ENCODE measurements around the gene TMX1. TPM values are rescaled to one million over a fixed set of nuclear protein-coding genes. Genes with fewer than 3 reads are reported as not detected.

The TMX1 gene
- total and polyA plus RNA-seq, 2 donors (not counting 1 experiment from before 2014, with no cell fraction given), result 36.5 to 49.5 TPM

DNA sequence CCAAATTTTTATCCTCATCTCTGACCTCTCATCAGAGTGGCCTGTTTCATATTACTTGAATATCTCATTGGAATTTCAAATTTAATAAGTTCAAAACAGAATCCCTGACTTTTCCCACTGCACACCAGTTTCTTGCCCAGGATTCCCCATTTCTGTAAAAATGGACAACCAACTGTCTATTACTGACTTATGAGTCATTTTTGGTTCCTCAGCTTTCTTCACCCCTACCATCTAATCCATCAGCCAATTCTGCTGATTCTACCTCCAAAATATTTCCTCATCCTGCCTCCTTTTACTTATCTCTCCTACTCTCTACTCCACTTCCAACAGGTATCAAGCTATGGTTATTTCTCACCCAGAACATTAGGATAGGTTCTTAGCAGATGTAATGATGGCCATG, 44.2 kb downstream of the TMX1 start:
- TF ChIP-seq CTCF (conservative IDR thresholded peaks at IDR 0.05 in 1 of 2, IDR thresholded peaks at IDR 0.05 in 1 of 2; ENCODE audit: low read depth in 1 of 2, low read length in 2 of 2) (no peak), EZH2 (IDR thresholded peaks at IDR 0.05; ENCODE audit: low read length, missing control alignments) (no peak)
- no peak for DNase-seq (ENCODE audit: low read depth in 2 of 2)

GRCh38 chr14:51285120-51285519, 45.1 kb downstream of the TMX1 start:
- Histone ChIP-seq H3K4me1 (ENCODE audit: control insufficient read depth, extremely low read depth, insufficient read depth, low read length) (peaks cover 2% of the 10 kb centered on the region), H3K79me2 (ENCODE audit: control insufficient read depth, insufficient read depth, low read length) (no peaks in the 10 kb centered on the region), H3K4me2 (ENCODE audit: extremely low read depth, insufficient read depth, low read length) (no peak overlapping the region), H3K27me3 (ENCODE audit: control insufficient read depth, insufficient read depth, low read length) (no peaks in the 10 kb centered on the region), H3K36me3 (ENCODE audit: control insufficient read depth, insufficient read depth, low read length) (no peaks in the 10 kb centered on the region), H4K20me1 (ENCODE audit: control insufficient read depth, extremely low read depth, insufficient read depth, low read length) (no peaks in the 10 kb centered on the region), H3K4me3 (replicated peaks in 1 of 4; ENCODE audit: control extremely low read depth in 1 of 4, insufficient read depth in 1 of 4, low read depth in 3 of 4, low read length in 4 of 4) (no peak overlapping the region), H3K9me3 (ENCODE audit: control insufficient read depth, insufficient read depth, low read depth, low read length) (no peaks in the 10 kb centered on the region), H3K9ac (ENCODE audit: insufficient read depth, low read length) (no peak overlapping the region), H2AFZ (ENCODE audit: low read length) (no peak overlapping the region), H3K27ac (ENCODE audit: insufficient read depth, low read length) (no peak overlapping the region)
- no peak for DNase-seq (ENCODE audit: low read depth in 2 of 2)
- TF ChIP-seq EZH2 (IDR thresholded peaks at IDR 0.05; ENCODE audit: low read length, missing control alignments) (no peak), CTCF (conservative IDR thresholded peaks at IDR 0.05 in 1 of 2, IDR thresholded peaks at IDR 0.05 in 1 of 2; ENCODE audit: low read depth in 1 of 2, low read length in 2 of 2) (no peak)

More for the DNA sequence above, 44.2 kb downstream of the TMX1 start:
- Histone ChIP-seq H3K9me3 (ENCODE audit: control insufficient read depth, insufficient read depth, low read depth, low read length) (no peaks in the 10 kb centered on the region), H3K4me2 (ENCODE audit: extremely low read depth, insufficient read depth, low read length) (no peak overlapping the region), H3K9ac (ENCODE audit: insufficient read depth, low read length) (no peak overlapping the region), H3K27ac (ENCODE audit: insufficient read depth, low read length) (no peak overlapping the region), H3K4me1 (ENCODE audit: control insufficient read depth, extremely low read depth, insufficient read depth, low read length) (peaks cover 2% of the 10 kb centered on the region), H2AFZ (ENCODE audit: low read length) (no peak overlapping the region), H4K20me1 (ENCODE audit: control insufficient read depth, extremely low read depth, insufficient read depth, low read length) (no peaks in the 10 kb centered on the region), H3K4me3 (replicated peaks in 1 of 4; ENCODE audit: control extremely low read depth in 1 of 4, insufficient read depth in 1 of 4, low read depth in 3 of 4, low read length in 4 of 4) (no peak overlapping the region), H3K79me2 (ENCODE audit: control insufficient read depth, insufficient read depth, low read length) (no peaks in the 10 kb centered on the region), H3K27me3 (ENCODE audit: control insufficient read depth, insufficient read depth, low read length) (no peaks in the 10 kb centered on the region), H3K36me3 (ENCODE audit: control insufficient read depth, insufficient read depth, low read length) (no peaks in the 10 kb centered on the region)

DNA sequence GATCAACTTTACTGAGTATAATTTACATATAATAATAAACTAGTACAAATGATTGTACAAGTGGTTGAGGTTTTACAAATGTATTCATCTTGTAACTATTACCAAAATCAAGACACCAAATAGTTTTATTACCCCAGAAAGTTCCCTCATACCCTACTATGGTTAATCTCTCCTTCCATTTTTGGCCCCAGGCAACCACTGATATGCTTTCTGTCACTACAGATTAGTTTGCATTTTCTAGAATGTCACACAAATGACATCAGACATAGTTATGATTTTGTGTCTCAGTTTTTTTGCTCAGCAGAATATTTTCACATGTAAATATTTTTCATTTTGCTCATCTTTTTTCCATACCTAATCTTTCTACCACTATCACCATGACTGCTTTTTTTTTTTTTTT, 49.1 kb downstream of the TMX1 start:
- no peak for DNase-seq (ENCODE audit: low read depth in 2 of 2)
- Histone ChIP-seq H3K9ac (ENCODE audit: insufficient read depth, low read length) (no peak overlapping the region), H2AFZ (ENCODE audit: low read length) (no peak overlapping the region), H3K4me3 (replicated peaks in 1 of 4; ENCODE audit: control extremely low read depth in 1 of 4, insufficient read depth in 1 of 4, low read depth in 3 of 4, low read length in 4 of 4) (no peak overlapping the region), H3K79me2 (ENCODE audit: control insufficient read depth, insufficient read depth, low read length) (no peaks in the 10 kb centered on the region), H3K27ac (ENCODE audit: insufficient read depth, low read length) (no peak overlapping the region), H4K20me1 (ENCODE audit: control insufficient read depth, extremely low read depth, insufficient read depth, low read length) (no peaks in the 10 kb centered on the region), H3K9me3 (ENCODE audit: control insufficient read depth, insufficient read depth, low read depth, low read length) (no peaks in the 10 kb centered on the region), H3K36me3 (ENCODE audit: control insufficient read depth, insufficient read depth, low read length) (no peaks in the 10 kb centered on the region), H3K4me2 (ENCODE audit: extremely low read depth, insufficient read depth, low read length) (no peak overlapping the region), H3K4me1 (ENCODE audit: control insufficient read depth, extremely low read depth, insufficient read depth, low read length) (peaks cover 6% of the 10 kb centered on the region), H3K27me3 (ENCODE audit: control insufficient read depth, insufficient read depth, low read length) (no peaks in the 10 kb centered on the region)
- TF ChIP-seq EZH2 (IDR thresholded peaks at IDR 0.05; ENCODE audit: low read length, missing control alignments) (no peak), CTCF (conservative IDR thresholded peaks at IDR 0.05 in 1 of 2, IDR thresholded peaks at IDR 0.05 in 1 of 2; ENCODE audit: low read depth in 1 of 2, low read length in 2 of 2) (no peak)
